Spleen (tissue), 11 donors: ENCODE data around the gene OR2L5. TPM values are rescaled to one million over a fixed set of nuclear protein-coding genes. Genes with fewer than 3 reads are reported as not detected.

Source experiments
- DNase-seq: peaks from one replicate; pipeline ENCODE4 v3.0.0-alpha.2; 2020
- H3K27ac ChIP-seq, 8 donors: fragments of 200-600 bp; sonication (generic) in 7 of 8; 1 replicate in 4 of 8; 2 replicates in 4 of 8; pipeline versions ENCODE4 v1.5.0 to v1.8.0; 2016 to 2021; ENCODE audit warnings: inconsistent platforms in 4 of 8, mild to moderate bottlenecking in 4 of 8, moderate library complexity in 1 of 8
- H3K27me3 ChIP-seq, 7 donors: fragments of 200-600 bp; sonication (generic) in 6 of 7; replicated peaks in 1 of 7; 1 replicate in 4 of 7; 2 replicates in 3 of 7; pipeline versions ENCODE4 v1.5.0 to v1.8.0; 2016 to 2021; ENCODE audit warnings: inconsistent platforms in 3 of 7, mild to moderate bottlenecking in 1 of 7
- H3K36me3 ChIP-seq, 6 donors: fragments of 200-600 bp; sonication (generic) in 5 of 6; 1 replicate in 4 of 6; 2 replicates in 2 of 6; pipeline versions ENCODE4 v1.5.0 to v1.8.0; 2016 to 2021; ENCODE audit warnings: inconsistent platforms in 2 of 6
- H3K4me1 ChIP-seq, 6 donors: fragments of 200-600 bp; sonication (generic) in 5 of 6; 1 replicate in 3 of 6; 2 replicates in 3 of 6; pipeline versions ENCODE4 v1.5.0 to v1.8.0; 2016 to 2021; ENCODE audit warnings: inconsistent platforms in 3 of 6
- H3K4me3 ChIP-seq, 8 donors: fragments of 200-600 bp; sonication (generic) in 7 of 8; 1 replicate in 4 of 8; 2 replicates in 4 of 8; pipeline versions ENCODE4 v1.5.0 to v1.8.0; 2016 to 2021; ENCODE audit warnings: inconsistent platforms in 4 of 8, mild to moderate bottlenecking in 4 of 8, moderate library complexity in 2 of 8
- H3K9me3 ChIP-seq, 8 donors: fragments of 200-600 bp; sonication (generic) in 7 of 8; 1 replicate in 4 of 8; 2 replicates in 4 of 8; pipeline versions ENCODE4 v1.5.0 to v1.8.0; 2016 to 2021; ENCODE audit warnings: inconsistent platforms in 4 of 8
- POLR2A ChIP-seq, 3 donors: fragments of 450-650 bp; IDR thresholded peaks; one replicate each; pipeline ENCODE4 v1.5.1; 2017; ENCODE audit warnings: antibody characterized with exemption in 3 of 3, mild to moderate bottlenecking in 1 of 3
- POLR2AphosphoS5 ChIP-seq, 3 donors: sonication (generic); formaldehyde crosslinking; IDR thresholded peaks; one replicate each; pipeline ENCODE4 v1.5.1; 2017; ENCODE audit warnings: antibody characterized with exemption in 3 of 3
- WGBS, 5 donors: extraction: QIAGEN DNeasy Blood & Tissue Kit in 3 of 5; methylation state at CpG; one replicate each; pipeline versions ENCODE4 v1.1.5 to v1.1.7; 2013 to 2018; 5-methylcytosine and 5-hydroxymethylcytosine counted together
- intact Hi-C: fragments of 100-400 bp; cut with DNase I; formaldehyde crosslinking; loops from one replicate; pipeline ENCODE4 v1.15.0; 2023; ENCODE audit warnings: low total_unique reads
- polyA plus RNA-seq, 3 donors: library from polyadenylated mRNA; stranded (reverse); fragments of 200-250 nt; gene quantifications; one replicate each; pipeline ENCODE4 v1.2.1, GENCODE V29; 2013
- total RNA-seq, 7 donors: library from RNA; depleted of rRNA in 3 of 7; stranded (reverse); fragments of >200 nt in 3 of 7; fragmentation: NEBNext Ultra II Directional in 4 of 7; extraction: Animal tissue kit (Norgen Biotek cat#: 25700) in 4 of 7; gene quantifications; one replicate each; pipeline versions ENCODE4 v1.1.0 to v1.2.1, GENCODE V29; 2016 to 2021
- TF ChIP-seq, protein P1 (sequence below), 11 experiments: fragments of 200-600 bp in 7 of 11; fragments of 450-650 bp in 4 of 11; sonication (generic) in 4 of 11; IDR thresholded peaks in 8 of 11; conservative IDR thresholded peaks in 3 of 11; 1 replicate in 7 of 11; 2 replicates in 4 of 11; pipeline versions ENCODE4 v1.4.0 to v1.8.0; 2016 to 2021; ENCODE audit warnings: antibody characterized with exemption in 11 of 11, inconsistent platforms in 4 of 11, mild to moderate bottlenecking in 1 of 11
- donor health status: healthy with polysubstance abuse.
- donor health status: DM: no; HTN: no; CAD: no; lungs with moderate emphysema.
- donor health status: DM: no; HTN: no; CAD: no.
- donor health status: Bipolar disorder and iron deficiency.
- donor health status: healthy.
- donor health status: DM: no; HTN: no; CAD: no.
- donor health status: DM: yes; HTN: yes; CAD: no.

The OR2L5 gene
- total and polyA plus RNA-seq, 10 donors, result 0.03 to 3.1 (median 0.45) TPM; not detected in 2

DNA sequence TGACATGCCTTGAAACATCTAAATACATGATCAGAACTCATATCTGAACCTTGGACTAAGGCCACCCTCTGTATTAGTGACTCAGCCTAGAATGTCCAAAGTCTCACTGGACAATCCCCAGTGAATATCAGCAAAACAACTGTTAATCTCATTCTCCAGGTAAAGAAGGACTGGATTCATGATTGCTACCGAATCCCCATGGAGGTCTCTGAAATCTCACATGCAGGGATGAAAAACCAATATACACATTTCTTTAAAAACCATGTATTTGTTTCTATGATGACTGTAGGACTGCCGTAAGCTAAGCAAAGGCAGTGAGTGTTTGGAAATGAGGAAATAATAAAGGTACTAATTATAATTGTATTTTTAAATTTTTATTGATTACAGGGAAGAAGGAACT lies 33.1 kb downstream of the OR2L5 start, which contains the start of gene OR2L3:
TSS of gene OR2L3 (plus strand) at position 301 of the 400 bp plus-strand sequence. CDS start 13,846 bp downstream, outside the sequence.
- no peak for DNase-seq
- no peaks in the 10 kb centered on the region for H3K36me3 ChIP-seq
- no peak within 1 kb of the TSS for H3K4me3 ChIP-seq
- no peaks in the 10 kb centered on the region for H3K4me1 ChIP-seq
- WGBS, 5 donors, result 73 to 87% (median 79%) methylated on average over 2 of the region's 2 CpGs
- H3K27me3 ChIP-seq, result no peaks in the 10 kb centered on the region
- intact Hi-C loops, result no loop called here
- TF ChIP-seq, protein P1, sequence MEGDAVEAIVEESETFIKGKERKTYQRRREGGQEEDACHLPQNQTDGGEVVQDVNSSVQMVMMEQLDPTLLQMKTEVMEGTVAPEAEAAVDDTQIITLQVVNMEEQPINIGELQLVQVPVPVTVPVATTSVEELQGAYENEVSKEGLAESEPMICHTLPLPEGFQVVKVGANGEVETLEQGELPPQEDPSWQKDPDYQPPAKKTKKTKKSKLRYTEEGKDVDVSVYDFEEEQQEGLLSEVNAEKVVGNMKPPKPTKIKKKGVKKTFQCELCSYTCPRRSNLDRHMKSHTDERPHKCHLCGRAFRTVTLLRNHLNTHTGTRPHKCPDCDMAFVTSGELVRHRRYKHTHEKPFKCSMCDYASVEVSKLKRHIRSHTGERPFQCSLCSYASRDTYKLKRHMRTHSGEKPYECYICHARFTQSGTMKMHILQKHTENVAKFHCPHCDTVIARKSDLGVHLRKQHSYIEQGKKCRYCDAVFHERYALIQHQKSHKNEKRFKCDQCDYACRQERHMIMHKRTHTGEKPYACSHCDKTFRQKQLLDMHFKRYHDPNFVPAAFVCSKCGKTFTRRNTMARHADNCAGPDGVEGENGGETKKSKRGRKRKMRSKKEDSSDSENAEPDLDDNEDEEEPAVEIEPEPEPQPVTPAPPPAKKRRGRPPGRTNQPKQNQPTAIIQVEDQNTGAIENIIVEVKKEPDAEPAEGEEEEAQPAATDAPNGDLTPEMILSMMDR (IDR thresholded peaks at IDR 0.05 in 8 of 11, conservative IDR thresholded peaks at IDR 0.05 in 3 of 11), result no peak
- TF ChIP-seq POLR2AphosphoS5 (IDR thresholded peaks at IDR 0.05), result no peak
- TF ChIP-seq POLR2A (IDR thresholded peaks at IDR 0.05), result no peak
- no peak within 1 kb of the TSS for H3K27ac ChIP-seq
- H3K9me3 ChIP-seq, result peaks cover 0 to 18% (median 6%) of the 10 kb centered on the region in 8 donors

DNA sequence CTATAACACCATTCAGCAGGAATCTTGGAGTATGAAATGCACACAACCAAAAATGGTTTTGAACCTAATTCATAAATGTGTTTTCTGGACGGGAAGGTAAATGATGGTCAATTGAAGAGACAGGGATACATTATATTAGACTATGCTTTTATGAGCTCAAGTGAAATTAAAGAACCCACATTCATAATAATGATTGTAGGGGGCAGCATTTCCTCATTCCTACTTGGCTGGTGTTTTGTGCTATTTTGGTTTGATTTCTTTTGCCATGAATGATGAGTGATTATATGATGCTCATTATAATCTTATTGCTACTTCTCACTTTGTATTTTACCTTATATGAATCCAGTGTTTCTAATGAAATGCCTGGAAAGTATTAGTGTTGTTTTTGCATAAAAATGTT lies 33.5 kb downstream of the OR2L5 start:
- Histone ChIP-seq H3K4me1 (no peaks in the 10 kb centered on the region), H3K27me3 (no peaks in the 10 kb centered on the region), H3K27ac (no peak overlapping the region), H3K36me3 (no peaks in the 10 kb centered on the region), H3K4me3 (no peak overlapping the region), H3K9me3 (peaks cover 0 to 18% (median 6%) of the 10 kb centered on the region in 8 donors)
- intact Hi-C loops, result no loop called here
- TF ChIP-seq POLR2A (IDR thresholded peaks at IDR 0.05) (no peak), POLR2AphosphoS5 (IDR thresholded peaks at IDR 0.05) (no peak)
- TF ChIP-seq, protein P1 (IDR thresholded peaks at IDR 0.05 in 8 of 11, conservative IDR thresholded peaks at IDR 0.05 in 3 of 11), result no peak
- WGBS, 5 donors, result 60 to 82% (median 63%) methylated on average over 1 of the region's 1 CpG
- no peak for DNase-seq

DNA sequence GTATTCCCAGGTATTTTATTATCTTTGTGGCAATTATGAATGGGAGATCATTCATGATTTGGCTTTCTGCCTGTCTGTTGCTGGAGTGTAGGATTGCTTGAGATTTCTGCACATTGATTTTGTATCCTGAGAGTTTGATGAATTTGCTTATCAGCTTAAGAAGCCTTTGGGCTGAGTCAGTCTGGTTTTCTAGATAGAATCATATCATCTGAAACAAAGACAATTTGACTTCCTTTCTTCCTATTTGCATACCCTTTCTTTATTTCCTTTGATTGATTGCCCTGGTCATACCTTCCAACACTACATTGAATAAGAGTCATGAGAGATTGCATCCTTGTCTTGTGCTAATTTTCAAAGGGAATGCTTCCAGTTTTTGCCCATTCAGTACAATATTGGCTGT lies 41.2 kb downstream of the OR2L5 start:
- Histone ChIP-seq H3K4me3 (no peak overlapping the region), H3K27me3 (no peaks in the 10 kb centered on the region), H3K4me1 (no peaks in the 10 kb centered on the region), H3K27ac (no peak overlapping the region), H3K9me3 (peaks cover 0 to 40% (median 19%) of the 10 kb centered on the region in 8 donors), H3K36me3 (no peaks in the 10 kb centered on the region)
- TF ChIP-seq, protein P1 (IDR thresholded peaks at IDR 0.05 in 8 of 11, conservative IDR thresholded peaks at IDR 0.05 in 3 of 11), result no peak
- TF ChIP-seq POLR2A (IDR thresholded peaks at IDR 0.05) (no peak), POLR2AphosphoS5 (IDR thresholded peaks at IDR 0.05) (no peak)
- intact Hi-C loops, result no loop called here
- DNase-seq, result no peak

DNA sequence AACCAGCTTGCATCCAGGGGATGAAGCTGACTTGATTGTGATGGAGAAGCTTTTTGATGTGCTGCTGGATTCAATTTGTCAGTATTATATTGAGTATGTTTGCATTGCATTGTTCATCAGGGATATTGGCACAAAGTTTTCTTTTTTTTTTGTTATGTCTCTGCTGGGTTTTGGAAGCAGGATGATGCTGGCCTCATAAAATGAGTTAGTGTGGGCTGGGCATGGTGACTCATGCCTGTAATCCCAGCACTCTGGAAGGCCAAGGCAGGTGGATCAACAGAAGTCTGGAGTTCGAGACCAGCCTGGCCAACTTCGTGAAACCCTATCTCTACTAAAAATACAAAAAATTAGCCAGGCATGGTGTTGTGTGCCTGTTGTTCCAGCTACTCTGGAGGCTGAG lies 41.8 kb downstream of the OR2L5 start:
- 47 to 87% (median 77%) methylated on average over 2 of the region's 2 CpGs for WGBS, 5 donors
- H3K4me1 ChIP-seq, result no peaks in the 10 kb centered on the region

More for the DNA sequence above, 41.8 kb downstream of the OR2L5 start:
- peaks cover 0 to 40% (median 19%) of the 10 kb centered on the region in 8 donors for H3K9me3 ChIP-seq
- H3K27ac ChIP-seq, result no peak overlapping the region
- no peak overlapping the region for H3K4me3 ChIP-seq
- intact Hi-C loops, result no loop called here
- DNase-seq, result no peak
- TF ChIP-seq POLR2A (IDR thresholded peaks at IDR 0.05), result no peak
- TF ChIP-seq, protein P1 (IDR thresholded peaks at IDR 0.05 in 8 of 11, conservative IDR thresholded peaks at IDR 0.05 in 3 of 11), result no peak
- TF ChIP-seq POLR2AphosphoS5 (IDR thresholded peaks at IDR 0.05), result no peak
- H3K27me3 ChIP-seq, result no peaks in the 10 kb centered on the region
- H3K36me3 ChIP-seq, result no peaks in the 10 kb centered on the region
